Measurements from ENCODE around the gene ISY1.
"Not testable (repeated sequence)": the region's sequence is repeated elsewhere in the genome, so short reads cannot be mapped to it uniquely, and the experiment has no call there.

Gene ISY1

DNA sequence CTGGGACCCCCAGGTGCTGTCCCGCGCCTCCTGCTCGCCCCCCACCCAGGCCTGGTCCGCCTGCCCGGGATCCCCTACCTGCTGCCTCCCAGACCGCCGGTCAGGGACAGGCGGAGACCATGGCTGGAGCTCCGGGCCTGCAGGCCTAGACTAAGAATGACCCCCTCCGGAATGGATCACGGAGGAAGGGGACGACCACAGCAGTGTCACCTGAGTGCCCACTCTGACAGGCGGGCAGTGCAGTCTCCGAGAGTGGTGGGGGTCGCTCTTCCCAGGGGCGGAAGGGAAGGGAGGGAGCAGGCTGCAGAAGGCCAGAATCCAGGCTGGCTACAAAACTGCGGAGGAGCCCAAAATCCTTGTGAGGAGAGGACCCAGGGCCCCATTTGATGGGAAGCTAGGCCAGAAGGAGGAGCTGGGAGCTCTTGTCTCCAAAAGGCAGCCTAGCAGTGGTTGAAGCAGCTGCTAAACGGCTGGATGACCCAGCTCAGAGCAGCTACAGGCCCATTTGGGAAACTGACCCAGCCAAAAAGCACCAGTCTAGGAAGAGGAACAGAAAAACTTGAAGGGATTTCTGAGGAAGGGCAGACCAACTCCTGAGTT, 38.4 kb downstream of the ISY1 start:
- H3K27ac ChIP-seq, result peak overlapping the region in 17 of 21 experiments; percentile 42 to 95 (median 88)
- peak overlapping the region in 3 of 7 experiments; percentile 58 to 84 (median 78) for H3K4me3 ChIP-seq

DNA sequence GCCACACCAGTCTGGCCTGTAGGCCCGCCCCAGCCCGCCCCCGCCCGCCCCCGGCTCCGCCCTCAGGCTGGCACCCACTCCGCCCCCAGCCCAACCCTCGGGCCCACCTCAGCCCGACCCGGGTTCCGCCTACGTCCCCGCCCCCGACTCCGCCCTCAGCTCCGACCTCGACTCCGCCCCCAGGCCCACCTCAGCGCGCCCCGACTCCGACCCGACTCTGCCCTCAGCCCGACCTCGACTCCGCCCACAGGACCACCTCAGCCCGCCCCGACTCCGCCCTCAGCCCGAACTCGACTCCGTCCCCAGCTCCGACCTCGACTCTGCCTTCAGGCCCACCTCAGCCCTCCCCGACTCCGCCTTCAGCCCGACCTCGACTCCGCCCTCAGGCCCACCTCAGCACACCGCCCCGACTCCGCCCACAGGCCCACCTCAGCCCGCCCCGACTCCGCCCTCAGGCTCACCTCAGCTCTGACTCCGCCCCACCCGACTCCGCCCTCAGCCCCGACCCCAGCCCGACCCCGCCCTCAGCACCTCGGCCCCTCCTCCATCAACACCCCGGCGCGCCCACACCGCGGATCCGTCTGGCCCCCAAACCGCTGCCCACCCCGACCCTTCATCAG, 39.0 kb downstream of the ISY1 start, which contains the start of gene RAB43:
TSS of gene RAB43 (minus strand) at position 13 of the 620 bp plus-strand sequence. CDS start 315 bp downstream, outside the sequence.
- peak within 1 kb of the TSS; percentile 58 to 84 (median 78) for H3K4me3 ChIP-seq
- peak within 1 kb of the TSS; percentile 68 to 95 (median 89) for H3K27ac ChIP-seq

GRCh38 chr3:129121016-129121791, 39.7 kb downstream of the ISY1 start:
- Histone ChIP-seq H3K4me3 (peak overlapping the region; percentile 58 to 84 (median 78)), H3K27ac (peak overlapping the region; percentile 68 to 95 (median 89))

- Histone ChIP-seq H3K27ac (peak overlapping the region; percentile 68 to 95 (median 89)), H3K4me3 (peak overlapping the region; percentile 58 to 84 (median 78))
Measured at GRCh38 chr3:129120254-129121004, 40.4 kb downstream of the ISY1 start.

- H3K4me3 ChIP-seq, result peak overlapping the region; percentile 58 to 84 (median 78)
- H3K27ac ChIP-seq, result peak overlapping the region in 20 of 21 experiments; percentile 63 to 95 (median 88)
Measured at GRCh38 chr3:129119365-129120100, 41.3 kb downstream of the ISY1 start.

GRCh38 chr3:129118745-129119144, 42.1 kb downstream of the ISY1 start:
- Histone ChIP-seq H3K27ac (peak overlapping the region in 13 of 21 experiments; percentile 13 to 95 (median 86)), H3K4me3 (peak overlapping the region in 1 of 7 experiments; percentile 82)

- no peak overlapping the region for H3K4me3 ChIP-seq
- peak overlapping the region in 1 of 21 experiments; percentile 53 for H3K27ac ChIP-seq
Measured at GRCh38 chr3:129117134-129117533, 43.7 kb downstream of the ISY1 start.

DNA sequence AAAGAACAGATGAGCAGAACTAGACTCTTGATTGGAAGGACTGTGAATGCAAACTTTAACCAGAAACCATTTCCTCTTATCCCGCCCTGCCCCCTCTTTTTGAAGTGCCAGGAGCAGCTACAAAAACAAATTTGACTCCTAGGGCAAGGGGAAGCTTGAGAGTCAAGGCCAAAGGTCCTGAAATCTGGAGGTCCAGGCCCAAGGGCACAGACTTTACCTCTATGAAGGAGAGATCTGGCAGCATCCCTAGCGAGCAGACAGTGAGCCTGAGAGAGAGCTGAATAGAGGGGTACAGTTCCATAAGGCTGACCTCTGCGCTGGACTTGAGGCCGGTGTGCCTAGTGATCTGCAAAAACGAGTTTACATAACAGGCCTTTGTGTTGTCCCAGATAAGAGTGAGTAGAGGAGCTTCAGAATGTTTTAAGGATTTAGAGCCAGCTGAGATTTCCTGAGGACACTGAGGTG, 44.3 kb downstream of the ISY1 start:
- Histone ChIP-seq H3K27ac (peak overlapping the region in 2 of 21 experiments; percentile 6 to 53), H3K4me3 (no peak overlapping the region)

DNA sequence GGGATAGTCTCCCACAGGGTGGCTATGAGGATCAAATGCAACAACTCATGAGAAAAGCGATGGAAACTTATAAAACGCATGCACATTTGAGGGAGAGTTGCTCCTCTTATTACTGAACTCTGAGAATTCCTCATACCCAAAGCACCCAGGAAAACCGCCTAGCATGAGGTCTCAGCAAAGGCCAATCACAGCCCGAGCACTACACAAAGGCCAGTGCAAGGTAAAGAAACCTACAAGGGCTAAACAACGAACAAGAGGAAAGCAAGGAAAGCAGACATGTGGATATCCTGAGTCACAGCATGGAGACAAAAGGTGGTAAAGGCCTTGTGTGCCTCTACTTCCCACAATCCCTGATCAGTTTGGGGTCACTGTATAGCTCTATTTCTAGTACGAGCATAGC, 46.4 kb downstream of the ISY1 start:
- H3K27ac ChIP-seq, result no peak overlapping the region
- no peak overlapping the region for H3K4me3 ChIP-seq

GRCh38 chr3:129112308-129113052, 48.4 kb downstream of the ISY1 start:
- H3K27ac ChIP-seq, result no peak overlapping the region
- H3K4me3 ChIP-seq, result no peak overlapping the region

- H3K27ac ChIP-seq, H3K4me3 ChIP-seq: not testable (repeated sequence)
Measured at GRCh38 chr3:129111076-129111780, 49.6 kb downstream of the ISY1 start.

DNA sequence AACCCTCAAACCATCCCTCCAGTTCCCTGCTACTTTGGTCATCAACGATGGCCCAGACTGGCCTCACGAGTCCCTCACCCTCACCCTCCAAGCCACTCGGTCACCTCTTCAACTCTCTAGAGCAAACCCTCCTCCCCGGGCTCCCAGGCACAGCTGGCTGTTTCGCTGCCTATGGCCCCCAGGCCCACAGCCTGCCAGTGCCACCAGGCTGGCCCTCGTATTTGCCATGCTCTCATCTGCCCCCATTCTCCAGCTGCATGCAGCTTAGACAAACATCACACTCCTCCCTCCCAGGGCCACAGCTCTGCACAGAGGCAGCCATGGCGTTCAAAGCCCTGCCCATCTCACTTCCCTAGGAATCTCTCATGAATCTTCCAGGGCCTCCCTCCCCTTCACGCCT, 53.1 kb downstream of the ISY1 start:
- no peak overlapping the region for H3K4me3 ChIP-seq
- no peak overlapping the region for H3K27ac ChIP-seq

DNA sequence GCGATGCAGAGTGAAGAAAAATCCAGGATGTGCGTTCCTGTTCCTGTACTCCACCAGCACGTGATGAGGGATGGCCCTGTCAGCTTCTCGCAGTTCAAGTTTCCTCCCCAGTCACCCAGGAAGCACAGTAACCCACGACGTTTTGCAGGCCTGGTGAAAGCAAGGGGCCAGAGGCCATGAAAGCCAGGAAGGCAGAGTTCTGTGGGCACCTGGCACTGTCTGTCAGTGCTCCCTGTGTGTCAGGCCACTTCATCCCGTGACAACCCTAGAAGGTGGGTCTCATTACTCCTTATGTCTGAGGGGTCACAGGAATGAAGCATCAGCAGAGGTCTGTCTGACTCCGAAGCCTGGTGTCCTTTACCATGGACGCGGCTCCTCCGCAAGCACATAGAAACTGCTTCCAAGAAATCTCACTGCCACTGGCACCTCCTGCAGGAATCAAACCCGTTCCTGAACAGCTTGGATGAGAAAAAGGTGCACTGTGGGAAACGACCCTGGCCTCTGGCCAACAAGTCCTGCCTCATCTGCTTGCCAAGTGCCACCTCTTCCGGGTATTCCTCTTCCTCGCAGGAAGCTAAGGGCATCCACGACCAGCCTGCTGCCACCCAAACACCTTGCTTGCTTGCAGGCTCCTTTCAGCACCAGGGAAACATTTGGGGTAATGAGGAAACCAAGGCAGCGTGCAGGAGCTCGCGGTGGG, 53.8 kb downstream of the ISY1 start:
- Histone ChIP-seq H3K27ac (no peak overlapping the region), H3K4me3 (no peak overlapping the region)

GRCh38 chr3:129106320-129106719, 54.5 kb downstream of the ISY1 start:
- Histone ChIP-seq H3K4me3 (no peak overlapping the region), H3K27ac (no peak overlapping the region)

DNA sequence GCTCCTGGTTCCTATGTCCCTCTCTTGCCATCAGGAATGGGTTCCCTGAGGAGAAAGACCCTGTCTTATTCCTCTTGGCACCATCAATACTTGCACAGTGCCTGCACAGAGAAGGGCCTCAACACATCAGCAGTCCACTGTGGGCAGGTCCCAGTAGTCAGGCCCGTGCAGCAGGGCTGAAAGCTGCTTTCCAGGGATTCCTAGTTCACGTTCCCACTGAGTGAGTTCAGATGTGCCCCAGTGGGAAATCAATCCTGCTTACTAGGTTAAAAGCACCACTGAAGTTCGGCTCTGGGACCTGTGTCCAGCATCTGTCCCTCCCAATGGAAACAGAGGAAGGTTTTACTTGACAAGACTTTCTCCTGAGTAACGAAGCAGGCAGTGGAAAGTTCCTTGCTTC, 55.0 kb downstream of the ISY1 start:
- no peak overlapping the region for H3K27ac ChIP-seq
- no peak overlapping the region for H3K4me3 ChIP-seq

- Histone ChIP-seq H3K4me3 (no peak overlapping the region), H3K27ac (no peak overlapping the region)
Measured at GRCh38 chr3:129104498-129105079, 56.3 kb downstream of the ISY1 start.

DNA sequence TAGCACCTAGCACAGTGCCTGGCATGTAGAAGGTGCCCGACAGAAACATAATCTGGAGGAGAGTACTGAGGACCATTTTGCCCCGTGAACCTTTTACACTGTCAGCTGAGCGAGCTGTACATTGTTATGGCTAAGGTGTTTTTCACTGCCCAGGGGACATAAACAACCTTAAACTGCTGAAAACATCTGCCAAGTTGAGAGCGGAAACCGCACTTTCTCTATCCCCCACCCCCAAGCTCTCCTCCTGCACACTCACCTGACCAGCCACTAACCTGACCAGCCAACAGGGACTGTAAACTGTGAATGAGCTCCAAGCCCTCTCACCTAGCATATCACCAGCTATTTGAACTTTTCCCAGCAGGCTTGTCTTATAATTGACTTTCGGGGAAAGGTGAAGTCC, 56.8 kb downstream of the ISY1 start:
- Histone ChIP-seq H3K27ac (no peak overlapping the region), H3K4me3 (no peak overlapping the region)

Data from skin epidermis (tissue), 12 donors.